Measurements from ENCODE around the gene JAZF1.

DNA sequence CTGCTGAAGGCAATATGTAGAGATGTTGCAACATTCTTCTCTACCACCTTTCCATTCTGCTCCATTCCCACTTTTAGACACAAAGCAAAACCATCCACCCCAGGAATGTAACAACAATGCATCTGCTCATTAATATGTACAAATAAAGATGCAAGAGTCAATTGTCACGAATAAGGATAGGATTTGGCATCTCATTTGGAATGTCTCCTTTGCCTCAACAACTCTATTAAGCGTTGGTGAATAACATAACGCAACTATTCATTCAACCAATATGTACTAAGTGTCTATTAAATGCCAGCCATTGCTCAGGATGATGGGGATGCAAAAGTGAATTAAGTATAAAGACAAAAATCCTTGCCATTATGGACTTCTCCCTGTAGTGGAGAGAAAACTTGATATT lies 152.1 kb downstream of the JAZF1 start:
- no peak for TF ChIP-seq CTCF (IDR thresholded peaks at IDR 0.05)
- no peak for TF ChIP-seq POLR2A (IDR thresholded peaks at IDR 0.05)
